Measurements from ENCODE around the gene MEIOB. TPM values are rescaled to one million over a fixed set of nuclear protein-coding genes. Genes with fewer than 3 reads are reported as not detected.
"Not testable (repeated sequence)": the region's sequence is repeated elsewhere in the genome, so short reads cannot be mapped to it uniquely, and the experiment has no call there.

Gene MEIOB
- total RNA-seq, 1 donor from 2014 or later, result not detected

- DNase-seq (ENCODE audit: missing footprints) (no peak), ATAC-seq (no peak)
- intact Hi-C loops (cut with DNase I), result no loop called here
Observed at GRCh38 chr16:1884155-1884760, 12.3 kb upstream of the MEIOB start.

GRCh38 chr16:1881172-1881571 lies 9.2 kb upstream of the MEIOB start:
- intact Hi-C loops (cut with DNase I); ATAC-seq; DNase-seq (ENCODE audit: missing footprints): not testable (repeated sequence)

- ATAC-seq, result no peak
- no peak for DNase-seq (ENCODE audit: missing footprints)
- intact Hi-C loops (cut with DNase I), result no loop called here
Observed at GRCh38 chr16:1879477-1879876, 7.5 kb upstream of the MEIOB start.

- DNase-seq (ENCODE audit: missing footprints) (no peak), ATAC-seq (no peak)
- intact Hi-C loops (cut with DNase I), result no loop called here
Observed at GRCh38 chr16:1878256-1878655, 6.3 kb upstream of the MEIOB start.

GRCh38 chr16:1877804-1878203 lies 5.8 kb upstream of the MEIOB start:
- ATAC-seq, result no peak
- intact Hi-C loops (cut with DNase I), result no loop called here
- DNase-seq (ENCODE audit: missing footprints), result no peak

GRCh38 chr16:1877089-1877488 lies 5.1 kb upstream of the MEIOB start:
- intact Hi-C loops (cut with DNase I), result no loop called here
- ATAC-seq, result no peak
- no peak for DNase-seq (ENCODE audit: missing footprints)

GRCh38 chr16:1876468-1876867 lies 4.5 kb upstream of the MEIOB start:
- no peak for ATAC-seq
- intact Hi-C loops (cut with DNase I), result no loop called here

GRCh38 chr16:1876066-1876465 lies 4.1 kb upstream of the MEIOB start:
- DNase-seq (ENCODE audit: missing footprints); intact Hi-C loops (cut with DNase I); ATAC-seq: not testable (repeated sequence)

More at GRCh38 chr16:1876468-1876867, 4.5 kb upstream of the MEIOB start:
- no peak for DNase-seq (ENCODE audit: missing footprints)

GRCh38 chr16:1874854-1875253 lies 2.9 kb upstream of the MEIOB start:
- DNase-seq (ENCODE audit: missing footprints), result no peak
- intact Hi-C loops (cut with DNase I), result no loop called here
- no peak for ATAC-seq

- ATAC-seq (no peak), DNase-seq (ENCODE audit: missing footprints) (no peak)
- intact Hi-C loops (cut with DNase I), result no loop called here
Observed at GRCh38 chr16:1870365-1871082, 1.4 kb downstream of the MEIOB start.

GRCh38 chr16:1865902-1866690 lies 5.9 kb downstream of the MEIOB start:
- intact Hi-C loops (cut with DNase I), result no loop called here
- DNase-seq (ENCODE audit: missing footprints) (no peak), ATAC-seq (no peak)

- DNase-seq (ENCODE audit: missing footprints) (no peak), ATAC-seq (no peak)
- intact Hi-C loops (cut with DNase I), result loop anchor here (1.0 to 5.0 kb wide), 2 partner anchors 65 to 278 kb away; no protein-coding TSS in a partner anchor
Observed at GRCh38 chr16:1863681-1864460, 8.1 kb downstream of the MEIOB start.

GRCh38 chr16:1862394-1862793 lies 9.6 kb downstream of the MEIOB start:
- intact Hi-C loops (cut with DNase I), result loop anchor here (5.0 kb wide), 1 partner anchor 280 kb away; no protein-coding TSS in a partner anchor
- ATAC-seq (no peak), DNase-seq (ENCODE audit: missing footprints) (no peak)

- intact Hi-C loops (cut with DNase I), result loop anchor here (5.0 kb wide), 1 partner anchor 281 kb away; no protein-coding TSS in a partner anchor
- DNase-seq (ENCODE audit: missing footprints) (no peak), ATAC-seq (no peak)
Observed at GRCh38 chr16:1861730-1862129, 10.2 kb downstream of the MEIOB start.

- DNase-seq (ENCODE audit: missing footprints) (no peak), ATAC-seq (no peak)
- intact Hi-C loops (cut with DNase I), result loop anchor here (5.0 kb wide), 1 partner anchor 283 kb away; no protein-coding TSS in a partner anchor
Observed at GRCh38 chr16:1859650-1860049, 12.3 kb downstream of the MEIOB start.

- intact Hi-C loops (cut with DNase I), result no loop called here
- ATAC-seq (no peak), DNase-seq (ENCODE audit: missing footprints) (no peak)
Observed at GRCh38 chr16:1858189-1858865, 13.6 kb downstream of the MEIOB start.

GRCh38 chr16:1857433-1858097 lies 14.4 kb downstream of the MEIOB start:
- DNase-seq (ENCODE audit: missing footprints) (no peak), ATAC-seq (no peak)
- intact Hi-C loops (cut with DNase I), result no loop called here

- no peak for ATAC-seq
- intact Hi-C loops (cut with DNase I), result no loop called here
- DNase-seq (ENCODE audit: missing footprints), result no peak
Observed at GRCh38 chr16:1851793-1852192, 20.2 kb downstream of the MEIOB start.
